IPS-18c (cell line): ENCODE results near the gene SEPTIN12.

ENCODE experiments used
- H3K4me3 ChIP-seq: 2 replicates; pipeline ENCODE4 v1.7.0; 2013; ENCODE audit warnings: low read depth, mild to moderate bottlenecking, low read length, moderate library complexity; ENCODE audit not compliant: insufficient read depth
- H3K9me3 ChIP-seq: one replicate; pipeline ENCODE4 v1.6.1; 2013; ENCODE audit warnings: mild to moderate bottlenecking, low read length, moderate library complexity; ENCODE audit not compliant: control insufficient read depth, insufficient read depth

Gene SEPTIN12

DNA sequence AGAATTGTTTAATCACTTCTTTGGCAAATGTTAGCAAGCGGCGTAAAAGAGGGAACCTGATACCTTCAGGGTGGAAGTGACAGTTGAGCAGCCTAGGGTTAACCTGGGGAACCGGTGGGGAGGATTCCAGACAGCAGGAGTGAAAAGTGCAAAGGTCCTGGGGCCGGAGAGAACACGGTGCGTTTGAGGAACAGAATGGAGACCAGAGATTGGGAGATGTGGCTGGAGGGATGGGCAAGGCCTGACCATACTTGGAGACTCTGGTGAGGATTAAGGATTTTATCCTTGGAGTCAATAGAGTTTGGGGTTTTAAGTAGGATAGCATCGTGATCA, 18.9 kb downstream of the SEPTIN12 start:
- Histone ChIP-seq H3K9me3 (no peaks in the 10 kb centered on the region), H3K4me3 (peak overlapping the region; percentile 64; the same call in 1 of the 2 replicates)

DNA sequence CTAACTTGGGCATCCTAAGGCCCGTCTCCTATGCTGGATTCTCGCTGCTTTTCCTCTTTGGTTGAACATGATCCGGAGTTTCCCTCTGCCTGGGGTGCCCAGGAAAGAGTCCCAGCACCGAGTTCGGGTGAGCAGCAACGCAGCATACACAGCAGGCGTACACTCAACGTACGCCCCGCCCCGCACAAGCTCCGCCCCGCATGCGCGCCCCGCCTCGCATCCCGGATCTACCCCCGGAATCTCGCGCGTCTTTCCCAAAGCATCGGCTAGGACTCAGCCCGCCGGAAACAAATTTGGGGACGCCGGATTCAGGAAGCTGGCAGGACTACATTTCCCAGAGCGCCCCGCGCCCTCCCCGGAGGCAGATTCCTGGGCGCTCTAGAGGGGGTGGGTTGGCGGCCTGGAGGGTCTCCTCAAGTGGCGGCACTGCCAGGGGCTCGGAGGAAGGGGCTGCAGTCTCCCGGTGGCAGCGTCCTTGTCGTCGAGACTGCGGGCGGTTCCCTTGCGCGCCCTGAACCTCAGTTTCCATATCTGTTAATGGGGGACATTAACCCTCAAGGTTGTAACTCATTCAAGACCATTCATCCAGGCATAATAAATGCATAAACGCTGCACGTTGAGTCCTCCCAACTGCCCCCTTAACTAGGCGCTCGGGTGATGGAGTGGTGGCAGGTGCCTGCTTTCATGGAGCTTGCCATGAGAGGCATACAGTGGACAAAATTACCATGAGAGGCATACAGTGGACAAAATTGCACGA, 19.4 kb downstream of the SEPTIN12 start:
- Histone ChIP-seq H3K4me3 (peak overlapping the region; percentile 66), H3K9me3 (no peaks in the 10 kb centered on the region)

DNA sequence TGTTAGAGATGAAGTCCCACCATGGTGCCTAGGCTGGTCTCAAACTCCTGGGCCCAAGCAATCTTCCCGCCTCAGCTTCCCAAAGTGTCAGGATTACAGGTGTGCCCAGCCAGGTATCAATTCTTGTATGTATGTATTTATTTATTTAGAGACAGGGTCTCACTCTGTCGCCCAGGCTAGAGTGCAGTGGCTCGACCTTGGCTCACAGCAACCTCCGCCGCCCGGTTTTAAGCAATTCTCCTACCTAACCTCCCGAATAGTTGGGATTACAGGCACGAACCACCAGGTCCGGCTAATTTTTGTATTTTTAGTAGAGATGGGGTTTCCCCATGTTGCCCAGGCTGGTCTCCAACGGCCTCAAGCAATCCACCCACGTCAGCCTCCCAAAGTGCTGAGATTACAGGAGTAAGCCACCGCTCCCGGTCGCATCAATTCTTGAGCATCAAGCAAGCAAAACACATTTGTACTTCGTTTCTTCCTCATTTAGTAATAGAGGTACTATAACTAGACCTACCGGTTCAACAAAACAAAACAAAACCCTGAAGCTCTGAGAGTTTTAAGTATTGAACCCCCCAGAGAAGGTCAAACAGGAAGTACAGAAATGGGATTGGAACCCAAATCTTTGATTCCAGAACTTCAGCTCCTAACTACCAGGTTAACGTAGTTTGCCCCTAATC, 20.1 kb downstream of the SEPTIN12 start:
- peak overlapping the region; percentile 66 for H3K4me3 ChIP-seq
- no peaks in the 10 kb centered on the region for H3K9me3 ChIP-seq

DNA sequence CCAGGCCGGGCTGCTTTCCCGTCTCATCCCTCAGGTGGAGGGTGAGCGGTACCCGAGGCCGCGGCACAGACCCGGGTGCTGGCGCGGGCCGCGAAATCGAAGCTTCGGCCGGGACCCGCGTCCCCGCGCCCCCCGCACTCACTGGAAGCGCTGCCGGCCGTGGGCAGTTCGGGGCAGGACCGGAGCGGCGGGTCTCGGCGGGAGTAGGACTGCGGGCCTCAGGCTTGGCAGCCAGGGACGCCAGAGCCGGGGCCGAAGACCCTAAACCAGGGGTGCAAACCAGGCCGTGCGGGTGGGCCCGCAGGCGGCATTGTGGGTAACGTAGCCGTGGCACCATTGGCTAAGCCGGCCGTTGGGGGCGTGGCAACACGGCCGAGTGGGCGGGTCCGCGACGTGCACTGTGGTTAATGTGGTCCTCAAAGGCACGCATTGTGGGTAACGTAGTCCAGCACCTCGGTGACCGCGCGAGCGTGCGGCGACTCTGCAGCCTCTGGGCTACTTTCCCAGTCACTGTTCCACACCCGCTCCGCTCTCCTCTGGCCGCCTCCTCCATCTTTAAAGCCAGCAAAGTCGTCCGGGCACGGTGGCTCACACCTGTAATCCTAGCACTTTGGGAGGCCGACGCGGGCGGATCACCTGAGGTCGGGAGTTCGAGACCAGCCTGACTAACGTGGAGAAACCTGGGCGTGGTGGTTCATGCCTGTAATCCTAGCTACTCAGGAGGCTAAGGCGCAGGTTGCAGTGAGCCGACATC, 21.1 kb downstream of the SEPTIN12 start, which contains the start of gene ZNF500:
ZNF500 (minus strand) TSS at position 288 of the 754 bp plus-strand sequence. CDS start 1,184 bp downstream, outside the sequence.
- Histone ChIP-seq H3K9me3 (no peaks in the 10 kb centered on the region), H3K4me3 (peak within 1 kb of the TSS; percentile 87)

DNA sequence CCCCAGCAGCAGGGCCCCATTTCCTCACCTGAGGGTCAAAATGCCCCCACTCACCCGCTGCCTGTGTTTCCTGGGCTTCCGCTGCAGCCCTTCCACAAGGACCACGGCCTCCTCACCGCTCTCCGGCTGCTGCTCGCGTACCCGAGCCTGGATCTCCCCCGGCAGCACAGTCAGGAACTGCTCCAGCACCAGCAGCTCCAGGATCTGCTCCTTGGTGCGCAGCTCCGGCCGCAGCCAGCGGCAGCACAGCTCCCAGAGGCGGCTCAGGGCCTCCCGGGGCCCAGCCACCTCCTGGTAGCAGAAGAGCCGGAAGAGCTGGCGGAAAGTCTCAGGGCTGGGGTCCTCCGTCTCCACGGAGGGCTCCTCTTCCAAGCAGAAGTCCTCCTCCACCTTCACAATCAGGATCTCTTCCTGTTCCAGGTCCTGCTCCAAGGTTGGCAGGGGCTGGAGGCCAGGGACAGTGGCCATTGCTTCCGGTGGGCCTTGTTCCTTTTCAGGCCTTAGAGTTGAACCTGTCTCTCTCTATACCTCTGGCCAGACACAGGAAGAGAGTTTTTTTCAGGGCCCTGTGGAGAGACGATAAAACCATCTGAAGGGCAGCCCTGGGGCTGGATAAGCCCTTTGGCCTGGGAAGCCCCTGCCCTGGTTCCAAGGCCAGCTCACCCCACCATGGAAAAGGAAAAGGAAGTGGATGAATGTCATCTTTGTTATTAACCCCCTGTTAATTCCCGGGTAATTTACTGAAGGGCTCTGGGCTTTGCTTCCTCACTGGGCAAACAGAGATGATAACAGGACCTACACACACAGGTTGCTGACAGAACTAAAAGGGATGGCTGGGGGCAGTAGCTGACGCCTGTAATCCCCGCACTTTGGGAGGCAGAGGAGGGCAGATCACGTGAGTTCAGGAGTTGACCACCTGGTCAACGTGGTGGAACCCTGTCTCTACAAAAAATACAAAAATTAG, 22.4 kb downstream of the SEPTIN12 start:
- H3K4me3 ChIP-seq: peak overlapping the region; percentile 87
- no peaks in the 10 kb centered on the region for H3K9me3 ChIP-seq

DNA sequence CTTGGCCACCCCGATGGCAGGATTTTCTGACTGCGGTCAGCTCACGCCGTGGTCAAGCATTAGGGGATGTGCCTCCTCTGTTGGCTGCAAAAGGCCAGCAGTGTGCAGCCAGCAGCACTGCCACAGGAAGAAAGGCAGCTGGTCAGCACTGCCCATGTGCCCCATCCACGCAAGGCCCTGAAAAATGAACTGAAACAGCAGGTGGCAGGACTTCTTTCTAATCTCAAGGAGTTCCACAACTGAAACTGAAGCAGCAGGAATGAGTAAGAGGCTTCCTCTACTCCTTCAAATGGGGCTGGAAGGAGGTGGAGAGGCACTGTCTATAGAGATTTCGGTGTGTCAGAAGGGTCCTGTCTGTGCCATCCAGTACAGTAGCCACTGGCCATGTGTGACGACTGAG, 24.4 kb downstream of the SEPTIN12 start:
- no peaks in the 10 kb centered on the region for H3K9me3 ChIP-seq
- H3K4me3 ChIP-seq: no peak overlapping the region

DNA sequence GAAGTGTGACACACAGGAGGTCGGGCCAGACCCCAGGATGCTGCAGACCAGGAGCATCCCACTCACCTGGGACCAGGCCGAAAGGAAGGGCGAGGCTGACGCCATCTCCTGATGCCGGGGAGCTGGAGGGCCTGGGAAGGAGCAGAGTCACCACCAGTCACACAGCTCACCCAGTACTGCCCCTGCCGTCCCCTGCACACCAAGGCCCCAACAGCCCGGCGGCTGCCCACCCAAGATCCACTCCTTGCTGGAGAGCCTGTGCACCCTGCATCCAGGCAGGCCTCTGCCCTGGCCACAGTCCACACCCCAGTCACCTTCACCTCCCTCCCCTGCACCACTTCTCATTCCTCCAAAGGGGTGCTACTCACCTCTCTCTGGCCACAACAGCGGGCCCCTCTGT, 25.9 kb downstream of the SEPTIN12 start:
- Histone ChIP-seq H3K4me3 (no peak overlapping the region), H3K9me3 (no peaks in the 10 kb centered on the region)

DNA sequence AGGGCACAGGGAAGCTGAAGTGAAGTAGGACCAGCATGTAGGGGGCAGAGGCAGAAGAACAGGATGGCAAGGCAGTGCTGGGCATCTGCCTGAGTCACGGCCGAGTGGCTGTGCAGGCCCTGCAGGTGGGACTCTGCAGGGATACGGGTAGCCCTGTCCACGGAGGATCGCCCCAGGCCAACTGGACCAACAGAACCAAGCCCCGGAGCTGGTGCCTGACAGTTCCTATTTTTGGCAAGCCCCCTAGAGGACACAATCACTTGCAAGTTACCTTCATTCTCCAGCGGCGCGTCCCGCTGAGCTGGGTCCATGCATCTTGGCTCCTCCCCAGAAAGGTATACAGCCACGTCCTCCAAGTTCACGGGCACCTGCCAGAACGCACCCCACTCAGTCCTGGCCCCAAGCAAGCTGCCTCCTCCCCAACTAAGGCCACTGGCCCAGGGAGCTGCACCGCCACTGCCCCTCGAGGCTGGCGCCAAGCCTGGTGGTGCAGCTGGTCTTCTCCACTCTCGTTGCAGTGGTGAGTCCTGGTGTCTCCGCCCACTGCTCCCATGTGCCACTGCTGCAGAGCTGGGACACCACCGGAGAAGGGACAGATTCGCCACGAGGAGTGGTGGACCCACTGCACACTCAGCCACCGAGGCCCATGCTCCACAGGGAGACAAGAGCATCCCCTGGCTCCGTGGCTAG, 27.8 kb downstream of the SEPTIN12 start:
- no peak overlapping the region for H3K4me3 ChIP-seq
- H3K9me3 ChIP-seq: no peaks in the 10 kb centered on the region

DNA sequence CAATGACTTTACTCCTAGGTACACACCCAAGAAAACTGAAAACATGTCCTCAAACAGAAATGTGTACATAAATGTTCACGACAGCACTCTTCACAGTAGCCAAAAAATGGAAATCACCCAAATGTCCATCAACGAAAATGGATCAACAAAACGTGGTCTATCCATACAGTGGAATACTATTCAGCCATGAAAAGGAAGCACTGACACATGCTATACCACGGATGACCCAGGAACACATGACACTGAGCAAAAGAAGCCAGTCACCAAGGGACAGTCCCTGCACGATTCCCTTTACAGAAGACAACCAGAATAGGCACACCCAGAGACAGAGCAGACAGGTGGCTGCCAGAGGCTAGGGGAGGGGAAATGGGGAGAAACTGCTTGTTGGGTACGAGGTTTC, 32.5 kb downstream of the SEPTIN12 start:
- H3K9me3 ChIP-seq: no peaks in the 10 kb centered on the region
- no peak overlapping the region for H3K4me3 ChIP-seq

DNA sequence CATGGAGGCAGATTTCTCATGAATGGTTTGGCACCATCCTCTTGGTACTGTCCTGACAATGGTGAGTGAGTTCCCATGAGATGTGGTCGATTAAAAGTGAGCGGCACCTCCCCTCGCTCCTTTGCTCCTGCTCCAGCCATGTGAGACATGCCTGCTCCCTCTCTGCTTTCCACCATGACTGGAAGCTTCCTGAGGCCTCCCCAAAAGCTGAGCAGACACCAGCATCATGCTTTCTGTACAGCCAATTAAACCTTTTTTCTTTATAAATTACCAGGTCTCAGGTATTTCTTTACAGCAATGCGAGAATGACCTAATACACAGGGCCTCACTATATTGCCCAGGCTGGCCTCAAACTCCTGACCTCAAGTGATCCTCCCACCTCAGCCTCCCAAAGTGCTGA, 33.3 kb downstream of the SEPTIN12 start:
- Histone ChIP-seq H3K4me3 (no peak overlapping the region), H3K9me3 (no peaks in the 10 kb centered on the region)

DNA sequence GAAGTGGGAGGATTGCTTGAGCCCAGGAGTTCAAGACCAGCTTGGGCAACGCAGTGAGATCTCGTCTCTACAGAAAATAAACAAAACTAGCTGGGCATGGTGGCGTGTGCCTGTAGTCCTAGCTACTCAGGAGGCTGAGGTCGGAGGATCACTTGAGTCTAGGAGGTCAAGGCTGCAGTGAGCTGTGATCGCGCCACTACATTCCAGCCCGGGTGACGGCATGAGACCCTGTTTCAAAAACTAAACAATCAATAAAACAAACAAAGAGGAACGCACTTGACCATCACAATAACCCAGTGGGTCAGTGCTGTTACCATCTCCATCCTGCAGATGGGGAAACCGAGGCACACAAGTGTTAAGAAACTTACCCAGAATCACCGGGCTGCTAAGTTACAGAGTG, 34.9 kb downstream of the SEPTIN12 start:
- no peak overlapping the region for H3K4me3 ChIP-seq
- no peaks in the 10 kb centered on the region for H3K9me3 ChIP-seq

DNA sequence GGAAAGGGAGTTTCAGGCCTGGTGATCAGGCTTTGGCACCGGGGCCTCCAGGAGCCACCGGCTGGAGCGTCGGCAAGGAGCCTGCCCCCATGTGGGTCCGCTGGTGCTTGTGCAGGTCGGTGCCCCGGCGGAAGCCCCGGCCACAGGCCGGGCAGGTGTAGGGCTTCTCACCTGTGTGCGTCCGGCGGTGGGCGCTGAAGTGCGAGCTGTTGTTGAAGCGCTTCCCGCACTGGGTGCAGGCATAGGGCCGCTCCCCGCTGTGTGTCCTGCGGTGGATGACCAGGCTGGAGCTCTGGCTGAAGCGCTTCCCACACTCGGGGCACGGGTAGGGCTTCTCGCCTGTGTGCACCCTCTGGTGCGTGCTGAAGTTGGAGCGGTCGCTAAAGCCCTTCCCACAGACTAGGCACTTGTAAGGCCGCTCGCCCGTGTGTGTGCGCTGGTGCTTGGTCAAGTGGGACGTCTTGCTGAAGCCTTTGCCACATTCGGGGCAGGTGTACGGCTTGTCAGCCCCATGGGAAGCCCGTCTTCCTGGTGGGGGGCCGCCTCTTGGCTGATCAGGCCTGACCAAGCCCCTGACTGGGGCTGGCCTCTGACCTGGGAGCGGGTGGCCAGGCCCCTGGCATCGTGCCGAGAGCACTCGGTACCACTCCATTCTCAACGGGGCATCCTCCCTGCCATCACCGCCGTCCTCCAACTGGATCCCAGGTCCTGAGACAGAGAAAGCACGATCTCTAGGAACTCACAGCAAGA, 35.6 kb downstream of the SEPTIN12 start:
- no peaks in the 10 kb centered on the region for H3K9me3 ChIP-seq
- H3K4me3 ChIP-seq: no peak overlapping the region

DNA sequence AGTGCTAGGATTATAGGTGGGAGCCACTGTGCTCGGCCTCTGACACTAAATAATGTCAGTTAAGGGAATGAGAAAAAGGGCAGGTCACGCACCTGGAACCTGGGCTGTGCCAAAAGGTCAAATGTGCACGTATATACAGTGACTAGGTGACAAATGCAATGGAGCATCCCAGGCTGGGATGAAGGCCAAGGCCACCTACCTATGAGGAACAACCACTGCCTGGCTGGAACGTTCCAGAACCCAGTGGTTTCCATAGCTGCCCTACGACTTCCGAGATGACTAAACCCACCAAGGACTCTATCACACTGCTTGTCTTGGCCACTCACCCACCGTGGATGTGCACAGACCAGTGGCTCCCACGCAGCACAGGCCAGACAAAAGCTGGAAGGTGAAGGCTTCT, 37.2 kb downstream of the SEPTIN12 start:
- Histone ChIP-seq H3K4me3 (no peak overlapping the region), H3K9me3 (no peaks in the 10 kb centered on the region)

DNA sequence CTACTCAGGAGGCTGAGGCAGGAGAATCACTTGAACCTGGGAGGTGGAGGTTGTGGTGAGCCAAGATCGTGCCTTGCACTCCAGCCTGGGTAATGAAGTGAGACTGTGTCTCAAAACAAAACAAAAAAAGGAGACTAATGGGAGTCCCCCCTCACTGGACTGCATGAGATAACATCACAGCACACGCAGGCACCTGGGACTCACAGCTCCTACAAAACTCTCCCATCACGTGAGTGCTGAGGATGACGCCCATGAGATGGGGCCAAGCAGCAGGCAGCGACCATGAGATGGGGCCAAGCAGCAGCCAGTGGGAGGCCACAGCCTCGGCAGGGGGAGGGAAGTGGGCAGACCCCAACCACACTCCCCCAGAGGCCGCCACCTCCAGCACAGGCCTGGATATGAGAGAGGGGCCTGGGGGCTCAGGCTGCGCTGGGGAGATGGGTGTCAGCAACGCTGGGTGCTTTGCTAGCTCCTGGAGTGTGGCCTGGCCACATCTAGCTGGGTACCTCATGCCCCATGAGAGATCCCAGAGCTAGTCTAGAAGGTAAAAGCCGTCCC, 38.4 kb downstream of the SEPTIN12 start:
- Histone ChIP-seq H3K9me3 (no peaks in the 10 kb centered on the region), H3K4me3 (no peak overlapping the region)

DNA sequence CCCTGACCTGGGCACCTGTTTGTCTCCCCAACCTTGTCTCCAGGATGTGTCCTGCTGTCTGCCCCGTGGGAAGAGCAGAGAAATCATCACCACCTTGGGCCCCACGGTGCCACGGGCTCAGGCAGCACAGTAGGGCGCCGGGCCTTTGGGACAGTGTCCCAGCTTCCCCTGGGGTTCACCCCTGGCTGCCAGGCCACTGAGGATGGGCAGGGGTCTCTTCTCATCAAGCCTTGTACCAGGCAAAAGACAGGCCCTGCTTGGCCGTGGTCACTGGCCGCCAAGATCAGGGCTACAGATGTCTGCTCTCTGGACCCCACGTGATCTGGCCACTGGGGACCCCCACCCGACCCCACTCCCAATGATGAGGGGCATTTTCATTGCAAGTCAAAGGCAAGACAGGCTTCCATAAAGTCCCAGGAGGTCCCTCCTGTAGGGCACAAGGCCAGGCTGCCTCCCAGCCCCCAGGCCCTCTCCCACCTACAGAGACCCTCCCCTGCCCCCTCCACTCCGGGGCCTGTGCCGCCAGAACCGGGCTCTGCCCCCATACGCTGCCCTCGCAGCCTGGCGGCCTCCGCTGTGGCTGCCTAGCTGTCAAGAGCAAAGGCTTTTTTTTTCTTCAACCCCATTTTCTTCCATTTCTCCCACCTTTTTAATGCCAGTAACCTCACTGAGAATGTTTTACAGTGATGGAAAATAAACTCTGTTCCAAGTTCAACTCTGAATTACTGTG, 39.3 kb downstream of the SEPTIN12 start:
- H3K9me3 ChIP-seq: no peaks in the 10 kb centered on the region
- H3K4me3 ChIP-seq: no peak overlapping the region
